ENCODE results near the gene EYS.
"Not testable (repeated sequence)": the region's sequence is repeated elsewhere in the genome, so short reads cannot be mapped to it uniquely, and the experiment has no call there.

EYS gene

GRCh38 chr6:63926950-63927927, 1779.8 kb downstream of the EYS start:
- no peak for DNase-seq

DNA sequence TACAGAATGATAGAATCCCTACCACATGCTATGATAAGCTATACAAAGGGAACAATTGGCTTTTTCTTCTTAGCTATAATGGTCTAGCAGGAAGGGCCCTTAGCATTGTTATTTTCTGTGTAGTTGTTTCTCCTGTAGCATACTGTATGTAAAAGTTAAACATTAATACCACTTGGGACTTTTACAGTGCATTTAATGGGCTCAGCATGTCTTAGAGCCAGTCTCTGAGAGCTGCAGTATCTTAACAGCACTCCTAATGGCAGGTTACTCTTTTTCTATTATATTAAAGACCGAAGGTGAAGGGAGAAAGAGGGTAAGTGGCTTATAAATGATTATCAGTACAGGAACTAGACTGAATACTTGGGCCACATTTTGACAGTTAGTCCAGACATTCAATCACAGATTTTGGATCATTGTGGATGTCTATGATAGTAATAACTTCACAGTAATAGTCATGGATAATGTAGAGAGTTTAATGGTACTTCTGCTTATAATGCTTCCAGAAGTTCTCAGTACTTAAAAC, 1780.7 kb downstream of the EYS start:
- no peak for DNase-seq

DNA sequence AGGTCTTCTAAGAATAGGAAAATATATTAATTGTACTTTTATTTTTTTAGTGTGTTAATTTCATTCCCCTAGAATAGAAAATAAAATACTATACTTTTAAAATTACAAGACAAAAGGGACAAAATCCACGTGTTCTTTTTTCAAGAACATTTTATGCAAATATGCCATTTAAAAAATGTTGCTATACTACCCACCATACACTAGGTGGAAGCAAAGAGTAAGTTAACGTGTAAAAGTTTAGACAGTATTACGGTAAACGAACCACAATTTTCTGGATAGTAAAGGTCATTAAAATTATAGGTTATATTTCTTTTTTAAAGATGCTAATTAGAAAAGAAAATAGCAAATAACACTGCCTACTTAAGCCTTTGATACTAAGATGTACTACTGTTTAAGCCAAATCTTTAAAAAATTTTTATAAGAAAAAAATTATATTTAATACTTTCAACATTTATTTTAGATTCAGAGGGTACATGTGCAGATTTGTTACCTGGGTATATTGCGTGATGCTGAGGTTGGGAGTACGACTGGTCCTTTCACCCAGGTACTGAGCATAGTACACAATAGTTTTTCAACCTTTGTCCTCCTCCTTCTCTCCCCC, 1783.8 kb downstream of the EYS start:
- DNase-seq, result no peak

- DNase-seq, result no peak
Observed at GRCh38 chr6:63919556-63920110, 1787.4 kb downstream of the EYS start.

- no peak for DNase-seq
Observed at GRCh38 chr6:63912887-63913286, 1794.1 kb downstream of the EYS start.

DNA sequence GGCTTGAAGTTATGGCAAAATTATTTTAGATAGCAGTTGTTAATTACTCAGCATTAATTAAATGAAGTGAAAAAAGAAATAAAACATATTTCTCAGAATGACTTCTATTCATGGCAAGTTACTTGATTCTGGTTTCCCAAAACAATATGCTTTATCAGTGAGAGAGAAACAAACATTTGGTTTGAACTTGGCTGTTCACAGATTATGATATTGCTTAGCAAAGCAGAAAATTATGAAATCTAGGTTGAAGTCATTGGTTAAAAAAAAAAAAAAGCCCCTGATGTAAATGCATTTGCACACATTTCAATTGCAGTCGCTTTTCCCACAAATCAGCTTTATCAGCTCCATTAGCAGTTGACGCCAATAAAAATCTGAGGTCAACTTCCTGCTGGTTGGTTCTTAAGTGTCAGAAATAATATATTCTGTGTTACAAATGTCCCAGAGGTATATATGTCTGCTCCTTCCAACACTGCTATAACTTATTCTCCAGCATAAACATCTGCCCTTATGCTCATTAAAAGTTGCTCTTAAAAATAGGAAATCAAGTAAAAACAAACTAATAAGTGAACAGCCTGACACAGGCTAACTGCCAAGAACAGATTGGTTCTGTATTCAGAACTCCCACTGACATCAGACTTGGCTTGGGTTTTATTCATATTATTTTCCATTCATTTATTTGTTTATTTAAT, 1796.0 kb downstream of the EYS start:
- no peak for DNase-seq

DNA sequence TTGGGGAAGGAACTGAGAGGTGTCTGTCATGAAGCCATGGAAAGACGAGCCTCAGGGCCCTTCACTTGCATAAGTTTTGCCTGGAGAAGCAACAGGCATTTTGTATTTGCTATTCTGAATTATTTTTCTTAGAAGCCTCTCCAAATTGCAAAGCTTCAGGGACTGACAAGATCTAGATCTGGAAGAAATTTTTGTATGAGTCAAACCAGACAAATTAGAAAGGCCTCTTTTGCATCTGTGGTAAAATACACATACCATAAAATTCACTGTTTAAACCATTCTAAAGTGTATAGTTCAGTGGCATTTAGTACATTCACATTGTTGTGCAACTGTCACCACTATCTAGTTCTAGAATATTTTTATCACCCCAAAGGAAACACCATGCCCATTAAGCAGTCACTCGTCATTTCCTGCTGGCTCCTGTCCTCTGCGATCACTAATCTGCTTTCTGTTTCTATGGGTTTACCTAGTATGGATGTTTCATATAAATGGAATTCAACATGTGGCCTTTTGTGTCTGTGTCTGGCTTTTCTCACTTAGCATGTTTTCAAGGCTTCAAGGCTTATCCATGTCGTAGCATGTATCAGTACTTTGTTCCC, 1802.3 kb downstream of the EYS start:
- DNase-seq, result no peak

GRCh38 chr6:63899550-63899949, 1807.5 kb downstream of the EYS start:
- no peak for DNase-seq

GRCh38 chr6:63897952-63898351, 1809.1 kb downstream of the EYS start:
- DNase-seq, result no peak

DNA sequence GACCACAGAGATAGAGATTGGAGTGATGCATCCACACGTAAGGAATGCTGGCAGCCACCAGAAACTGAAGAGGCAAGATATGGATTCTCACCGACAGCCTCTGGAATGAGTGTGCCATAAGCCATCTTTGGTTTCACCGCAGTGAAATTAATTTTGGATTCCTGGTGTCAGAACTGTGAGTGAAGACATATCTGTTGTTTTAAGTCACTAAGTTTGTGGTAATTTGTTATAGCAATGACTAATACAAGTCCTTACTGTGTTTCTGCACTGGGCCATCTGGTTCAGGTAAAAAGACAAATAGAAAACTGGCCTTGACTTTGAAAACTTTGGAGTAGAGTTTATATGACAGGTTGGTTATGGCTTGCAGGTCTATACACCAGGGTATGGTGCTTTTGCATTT, 1809.6 kb downstream of the EYS start:
- DNase-seq, result no peak

- no peak for DNase-seq
Observed at GRCh38 chr6:63888416-63888815, 1818.6 kb downstream of the EYS start.

GRCh38 chr6:63887804-63888203, 1819.2 kb downstream of the EYS start:
- DNase-seq, result not testable (repeated sequence)

DNA sequence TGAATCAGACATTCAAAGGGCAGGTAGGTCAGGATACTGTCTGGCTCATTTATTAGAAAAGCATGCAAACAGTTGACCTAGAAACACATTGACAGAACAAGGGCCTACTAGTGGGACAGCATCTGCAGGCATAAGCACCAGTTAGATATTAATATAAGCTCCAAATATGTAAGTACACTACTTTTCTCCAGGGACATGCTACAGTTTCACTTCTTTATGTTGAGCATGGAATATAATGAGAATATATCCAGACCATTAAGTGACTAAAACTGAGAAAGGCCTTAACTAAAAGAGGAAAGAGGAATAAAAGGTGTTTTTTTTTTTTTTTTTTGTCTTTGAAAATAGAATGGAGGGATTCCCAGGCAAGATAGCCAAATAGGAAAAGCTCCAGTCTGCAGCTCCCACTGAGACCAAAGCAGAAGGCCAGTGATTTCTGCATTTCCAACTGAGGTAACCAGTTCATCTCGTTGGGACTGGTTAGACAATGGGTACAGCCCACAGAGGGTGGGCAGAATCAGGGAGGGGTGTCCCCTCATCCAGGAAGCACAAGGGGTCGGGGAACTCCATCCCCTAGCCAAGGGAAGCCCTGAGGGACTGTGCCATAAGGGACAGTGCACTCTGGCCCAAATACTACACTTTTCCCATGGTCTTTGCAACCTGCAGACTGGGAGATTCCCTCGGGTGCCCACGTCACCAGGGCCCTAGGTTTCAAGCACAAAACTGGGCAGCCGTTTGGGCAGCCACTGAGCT, 1819.8 kb downstream of the EYS start:
- no peak for DNase-seq

DNA sequence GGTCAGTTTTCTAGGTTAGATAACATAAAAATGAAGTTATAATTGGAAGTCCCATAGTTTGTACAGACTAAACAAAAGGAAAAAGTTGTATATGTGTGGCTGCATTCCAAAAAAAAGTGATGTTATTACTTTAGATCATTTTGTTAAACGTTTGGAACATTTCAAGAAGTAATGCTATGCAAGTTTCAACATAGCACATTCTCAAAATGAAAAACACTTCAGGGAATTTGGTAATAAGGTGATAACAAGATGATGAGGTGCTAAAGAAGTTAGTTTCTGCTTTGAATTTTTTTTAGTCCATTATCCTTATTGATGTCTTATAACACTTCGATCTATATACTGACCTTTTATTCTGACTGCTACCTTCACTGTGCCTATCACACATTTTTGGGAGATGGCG, 1820.7 kb downstream of the EYS start:
- no peak for DNase-seq

- no peak for DNase-seq
Observed at GRCh38 chr6:63883597-63883996, 1823.4 kb downstream of the EYS start.

- no peak for DNase-seq
Observed at GRCh38 chr6:63882208-63882607, 1824.8 kb downstream of the EYS start.

- DNase-seq, result no peak
Observed at GRCh38 chr6:63881791-63882190, 1825.2 kb downstream of the EYS start.

- DNase-seq, result no peak
Observed at GRCh38 chr6:63872233-63872632, 1834.8 kb downstream of the EYS start.

- DNase-seq, result no peak
Observed at GRCh38 chr6:63868351-63868750, 1838.7 kb downstream of the EYS start.

- no peak for DNase-seq
Observed at GRCh38 chr6:63864671-63865318, 1842.2 kb downstream of the EYS start.

- no peak for DNase-seq
Observed at GRCh38 chr6:63864061-63864460, 1843.0 kb downstream of the EYS start.
